Right lobe of liver (tissue), 6 donors: Measurements from ENCODE around the gene CDC14C. TPM values are rescaled to one million over a fixed set of nuclear protein-coding genes. Genes with fewer than 3 reads are reported as not detected.

Experiments used
- ATAC-seq, 4 donors: fragments of 200-7000 bp; cut with Tn5 transposase; one replicate each; pipeline ENCODE4 v1.9.1; 2020; ENCODE audit warnings: mild to moderate bottlenecking in 4 of 4, moderate library complexity in 4 of 4
- DNase-seq, 3 donors: peaks; one replicate each; pipeline ENCODE4 v3.0.0-alpha.2; 2020
- H3K27ac ChIP-seq, 3 donors: fragments of 200-600 bp; one replicate each; pipeline ENCODE4 v1.8.0; 2022
- H3K27me3 ChIP-seq, 2 donors: fragments of 200-600 bp; one replicate each; pipeline ENCODE4 v1.8.0; 2022
- H3K36me3 ChIP-seq, 4 donors: fragments of 200-600 bp; sonication (generic) in 1 of 4; one replicate each; pipeline versions ENCODE4 v1.5.1 to v1.8.0; 2017 to 2022; ENCODE audit warnings: control low read depth in 1 of 4
- H3K4me1 ChIP-seq, 4 donors: fragments of 200-600 bp; sonication (generic) in 1 of 4; one replicate each; pipeline versions ENCODE4 v1.5.1 to v1.8.0; 2017 to 2022; ENCODE audit warnings: control low read depth in 1 of 4
- H3K4me3 ChIP-seq, 3 donors: fragments of 200-600 bp; one replicate each; pipeline ENCODE4 v1.8.0; 2022
- H3K9me3 ChIP-seq, 4 donors: fragments of 200-600 bp; sonication (generic) in 1 of 4; one replicate each; pipeline versions ENCODE4 v1.5.1 to v1.8.0; 2017 to 2022; ENCODE audit warnings: control low read depth in 1 of 4
- CTCF ChIP-seq, 4 donors: fragments of 200-600 bp in 3 of 4; fragments of 450-650 bp in 1 of 4; IDR thresholded peaks; one replicate each; pipeline versions ENCODE4 v1.5.1 to v1.8.0; 2016 to 2022; ENCODE audit warnings: antibody characterized with exemption in 4 of 4, mild to moderate bottlenecking in 2 of 4
- POLR2A ChIP-seq: fragments of 450-650 bp; IDR thresholded peaks from one replicate; pipeline ENCODE4 v1.6.1; 2017; ENCODE audit warnings: antibody characterized with exemption, mild to moderate bottlenecking
- WGBS: methylation state at CpG from one replicate; pipeline ENCODE4 v1.1.6; 2018; ENCODE audit warnings: low coverage, low lambda C conversion rate; ENCODE audit not compliant: insufficient coverage; ENCODE audit errors: missing lambda C conversion rate; 5-methylcytosine and 5-hydroxymethylcytosine counted together
- intact Hi-C, 2 donors: fragments of 100-400 bp; cut with DNase I; formaldehyde crosslinking; loops; one replicate each; pipeline versions ENCODE4 v1.11.2 to v1.14.1; 2022
- long read RNA-seq: library from polyadenylated mRNA; unstranded; transcript quantifications from one replicate; pipeline ENCODE4 v2.0.0, GENCODE V29; 2019
- total RNA-seq, 6 experiments: library from RNA; depleted of rRNA in 2 of 6; stranded (reverse); fragments of >200 nt in 2 of 6; fragmentation: NEBNext Ultra II Directional in 3 of 6; extraction: Animal tissue kit (Norgen Biotek cat#: 25700) in 3 of 6; gene quantifications; one replicate each; pipeline versions ENCODE4 v1.1.0 to v1.2.4, GENCODE V29; 2016 to 2023
- donor health status: DM: no; HTN: yes; CAD: no.
- donor health status: DM: no; HTN: no; CAD: no.
- donor health status: DM: no; HTN: no; CAD: no.
- donor health status: DM: no; HTN: yes; CAD: no.
- donor health status: DM: no; HTN: yes; CAD: no.

Gene CDC14C
- total RNA-seq = not detected
- long read RNA-seq = 0 reads

GRCh38 chr7:48924433-48924832 lies at the start of gene CDC14C:
Gene CDC14C, plus strand, starts transcription at chr7:48924547. Its CDS starts 126 bp downstream, at chr7:48924673.
- Histone ChIP-seq H3K36me3 (no peaks in the 10 kb centered on the region), H3K9me3 (no peaks in the 10 kb centered on the region), H3K4me1 (no peaks in the 10 kb centered on the region), H3K27me3 (no peaks in the 10 kb centered on the region), H3K27ac (no peak within 1 kb of the TSS), H3K4me3 (no peak within 1 kb of the TSS)
- TF ChIP-seq CTCF (IDR thresholded peaks at IDR 0.05) = no peak
- TF ChIP-seq POLR2A = no peak
- 87% methylated on average over 22 of the region's 46 CpGs for WGBS
- DNase-seq (no peak), ATAC-seq (no peak)
- intact Hi-C loops = no loop called here

DNA sequence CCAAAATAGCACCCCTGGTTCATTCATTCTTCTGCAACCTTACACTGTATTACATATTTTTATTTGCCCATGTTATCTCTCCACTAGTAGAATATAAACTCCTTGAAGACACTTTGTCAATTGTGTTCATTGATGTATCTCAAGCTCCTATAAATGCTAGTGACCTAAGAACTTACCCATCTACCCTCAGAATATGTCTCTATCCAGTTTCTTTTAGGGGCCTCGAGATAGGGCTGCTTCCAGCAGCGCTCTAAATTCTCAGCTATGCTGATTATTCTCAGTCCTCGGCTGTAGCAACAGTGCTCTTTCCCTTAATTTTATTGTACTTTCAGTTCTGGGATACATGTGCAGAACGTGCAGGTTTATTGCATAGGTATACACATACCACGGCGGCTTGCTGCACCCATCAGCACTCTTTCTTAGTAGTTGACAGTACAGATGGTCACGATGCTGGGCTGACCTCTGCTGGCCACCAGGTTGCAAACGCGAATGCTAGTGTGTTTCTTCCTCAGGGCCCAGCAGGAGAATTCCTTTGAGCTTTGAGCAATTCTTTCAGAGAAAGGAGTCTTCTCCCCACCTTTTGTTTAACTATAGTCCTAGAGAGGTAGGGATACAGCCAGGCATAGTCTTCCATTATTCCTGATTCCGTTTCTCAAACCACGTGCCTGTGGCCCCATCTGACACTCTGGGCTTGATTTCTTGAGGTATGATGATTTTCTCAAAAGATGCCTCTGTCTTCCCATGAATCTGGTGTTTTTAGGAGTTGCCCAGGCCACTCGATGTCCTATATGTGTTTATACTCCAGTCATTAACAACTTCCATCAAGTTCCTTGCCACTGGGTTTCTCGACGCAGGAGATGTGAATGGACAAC lies 49.1 kb upstream of the CDC14C start:
- Histone ChIP-seq H3K4me1 (no peaks in the 10 kb centered on the region), H3K4me3 (no peak overlapping the region), H3K36me3 (no peaks in the 10 kb centered on the region), H3K27me3 (no peaks in the 10 kb centered on the region), H3K9me3 (no peaks in the 10 kb centered on the region), H3K27ac (no peak overlapping the region)
- intact Hi-C loops = no loop called here
- DNase-seq (peak; percentile 38 to 60 (median 44)), ATAC-seq (peak; percentile 62 to 81 (median 77))
- TF ChIP-seq POLR2A (no peak), CTCF (IDR thresholded peaks at IDR 0.05) (peak in 3 of 4 donors; percentile 34 to 56 (median 52))
- 32% methylated on average over 14 of the region's 14 CpGs for WGBS

GRCh38 chr7:48876087-48876486 lies 48.3 kb upstream of the CDC14C start:
- H3K9me3 ChIP-seq = no peaks in the 10 kb centered on the region
- no peaks in the 10 kb centered on the region for H3K36me3 ChIP-seq
- H3K27ac ChIP-seq = no peak overlapping the region
- no peaks in the 10 kb centered on the region for H3K27me3 ChIP-seq
- no peak for DNase-seq
- 32% methylated on average over 3 of the region's 3 CpGs for whole genome bisulfite sequencing
- TF ChIP-seq CTCF (IDR thresholded peaks at IDR 0.05) (no peak), POLR2A (no peak)
- ATAC-seq = no peak
- no peak overlapping the region for H3K4me3 ChIP-seq
- intact Hi-C loops = no loop called here
- H3K4me1 ChIP-seq = no peaks in the 10 kb centered on the region

DNA sequence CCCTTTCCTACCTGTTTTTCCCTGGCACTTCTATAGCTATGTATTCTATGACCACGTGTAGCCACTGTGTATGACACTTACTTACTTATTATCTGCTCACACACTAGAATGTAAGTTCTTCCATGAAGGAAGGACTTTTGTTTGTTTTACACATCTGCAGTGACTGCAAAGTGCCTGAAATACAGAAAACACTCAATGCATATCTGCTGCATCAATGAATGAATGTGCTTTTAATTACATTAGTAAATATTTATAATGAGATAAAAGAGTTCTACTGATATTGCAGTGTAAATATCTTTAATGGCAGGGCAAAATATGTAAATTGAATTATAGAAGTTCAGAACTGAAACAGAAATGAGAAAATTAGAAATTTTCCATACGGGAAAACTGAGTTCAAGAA lies 43.5 kb upstream of the CDC14C start:
- no peak for TF ChIP-seq POLR2A
- TF ChIP-seq CTCF (IDR thresholded peaks at IDR 0.05) = no peak
- H3K4me3 ChIP-seq = no peak overlapping the region
- H3K27ac ChIP-seq = no peak overlapping the region
- H3K9me3 ChIP-seq = no peaks in the 10 kb centered on the region
- no peaks in the 10 kb centered on the region for H3K4me1 ChIP-seq
- DNase-seq (no peak), ATAC-seq (no peak)
- H3K36me3 ChIP-seq = no peaks in the 10 kb centered on the region
- intact Hi-C loops = no loop called here
- no peaks in the 10 kb centered on the region for H3K27me3 ChIP-seq
- WGBS = 42% methylated on average over 2 of the region's 2 CpGs
